ENCODE results near the gene ACVR1.
"Not testable (repeated sequence)": the region's sequence is repeated elsewhere in the genome, so short reads cannot be mapped to it uniquely, and the experiment has no call there.

ACVR1 gene

GRCh38 chr2:157894694-157895435 lies 18.7 kb upstream of the ACVR1 start:
- no peak for DNase-seq (ENCODE audit: extremely low read depth in 1 of 2, low read depth in 1 of 2)

GRCh38 chr2:157893611-157894010 lies 17.5 kb upstream of the ACVR1 start:
- no peak for DNase-seq (ENCODE audit: extremely low read depth in 1 of 2, low read depth in 1 of 2)

- DNase-seq (ENCODE audit: extremely low read depth in 1 of 2, low read depth in 1 of 2), result no peak
These were observed 15.5 kb upstream of the ACVR1 start for GRCh38 chr2:157891643-157892041.

- DNase-seq (ENCODE audit: extremely low read depth in 1 of 2, low read depth in 1 of 2), result no peak
These were observed 15.0 kb upstream of the ACVR1 start for GRCh38 chr2:157890969-157891642.

- DNase-seq (ENCODE audit: extremely low read depth in 1 of 2, low read depth in 1 of 2), result no peak
These were observed 11.8 kb upstream of the ACVR1 start for GRCh38 chr2:157887946-157888345.

- DNase-seq (ENCODE audit: extremely low read depth in 1 of 2, low read depth in 1 of 2), result not testable (repeated sequence)
These were observed 8.4 kb upstream of the ACVR1 start for GRCh38 chr2:157884533-157884932.

GRCh38 chr2:157880927-157881326 lies 4.8 kb upstream of the ACVR1 start:
- DNase-seq (ENCODE audit: extremely low read depth in 1 of 2, low read depth in 1 of 2), result no peak

GRCh38 chr2:157877761-157878400 lies 1.8 kb upstream of the ACVR1 start:
- DNase-seq (ENCODE audit: extremely low read depth in 1 of 2, low read depth in 1 of 2), result no peak

- no peak for DNase-seq (ENCODE audit: extremely low read depth in 1 of 2, low read depth in 1 of 2)
These were observed 632 bp upstream of the ACVR1 start for GRCh38 chr2:157876786-157877138.

- DNase-seq (ENCODE audit: extremely low read depth in 1 of 2, low read depth in 1 of 2), result no peak
These were observed 477 bp downstream of the ACVR1 start for GRCh38 chr2:157875641-157876065.

GRCh38 chr2:157874997-157875640 lies 1.0 kb downstream of the ACVR1 start:
- DNase-seq (ENCODE audit: extremely low read depth in 1 of 2, low read depth in 1 of 2), result no peak

GRCh38 chr2:157874348-157874747 lies 1.8 kb downstream of the ACVR1 start:
- no peak for DNase-seq (ENCODE audit: extremely low read depth in 1 of 2, low read depth in 1 of 2)

GRCh38 chr2:157872791-157873190 lies 3.3 kb downstream of the ACVR1 start:
- no peak for DNase-seq (ENCODE audit: extremely low read depth in 1 of 2, low read depth in 1 of 2)

GRCh38 chr2:157871415-157871814 lies 4.7 kb downstream of the ACVR1 start:
- no peak for DNase-seq (ENCODE audit: extremely low read depth in 1 of 2, low read depth in 1 of 2)

GRCh38 chr2:157868993-157869392 lies 7.1 kb downstream of the ACVR1 start:
- no peak for DNase-seq (ENCODE audit: extremely low read depth in 1 of 2, low read depth in 1 of 2)

- no peak for DNase-seq (ENCODE audit: extremely low read depth in 1 of 2, low read depth in 1 of 2)
These were observed 8.4 kb downstream of the ACVR1 start for GRCh38 chr2:157867703-157868102.

- no peak for DNase-seq (ENCODE audit: extremely low read depth in 1 of 2, low read depth in 1 of 2)
These were observed 9.2 kb downstream of the ACVR1 start for GRCh38 chr2:157866666-157867642.

- DNase-seq (ENCODE audit: extremely low read depth in 1 of 2, low read depth in 1 of 2), result no peak
These were observed 9.9 kb downstream of the ACVR1 start for GRCh38 chr2:157866202-157866601.

GRCh38 chr2:157864857-157865430 lies 11.2 kb downstream of the ACVR1 start:
- DNase-seq (ENCODE audit: extremely low read depth in 1 of 2, low read depth in 1 of 2), result no peak

GRCh38 chr2:157858846-157859245 lies 17.3 kb downstream of the ACVR1 start:
- DNase-seq (ENCODE audit: extremely low read depth in 1 of 2, low read depth in 1 of 2), result no peak

All from stimulated activated CD8-positive, alpha-beta memory T cell treated with anti-CD3 and anti-CD28 coated beads, Interleukin-7, amount 100 ng/mL, for 48 hours (primary cell).